ENCODE data around the gene FTSJ3. TPM values are rescaled to one million over a fixed set of nuclear protein-coding genes. Genes with fewer than 3 reads are reported as not detected.
A peak's percentile ranks its signal among the peaks of the same experiment; 100 is the strongest.

FTSJ3 gene
- total RNA-seq, 1 donor from 2014 or later = 39.4 TPM

GRCh38 chr17:63837962-63838600 is 10.6 kb upstream of the FTSJ3 start:
- intact Hi-C loops (cut with DNase I) = no loop called here
- DNase-seq (no peak), ATAC-seq (no peak)

GRCh38 chr17:63837480-63837879 is 10.0 kb upstream of the FTSJ3 start:
- intact Hi-C loops (cut with DNase I) = no loop called here
- no peak for ATAC-seq
- TF ChIP-seq, protein P1, sequence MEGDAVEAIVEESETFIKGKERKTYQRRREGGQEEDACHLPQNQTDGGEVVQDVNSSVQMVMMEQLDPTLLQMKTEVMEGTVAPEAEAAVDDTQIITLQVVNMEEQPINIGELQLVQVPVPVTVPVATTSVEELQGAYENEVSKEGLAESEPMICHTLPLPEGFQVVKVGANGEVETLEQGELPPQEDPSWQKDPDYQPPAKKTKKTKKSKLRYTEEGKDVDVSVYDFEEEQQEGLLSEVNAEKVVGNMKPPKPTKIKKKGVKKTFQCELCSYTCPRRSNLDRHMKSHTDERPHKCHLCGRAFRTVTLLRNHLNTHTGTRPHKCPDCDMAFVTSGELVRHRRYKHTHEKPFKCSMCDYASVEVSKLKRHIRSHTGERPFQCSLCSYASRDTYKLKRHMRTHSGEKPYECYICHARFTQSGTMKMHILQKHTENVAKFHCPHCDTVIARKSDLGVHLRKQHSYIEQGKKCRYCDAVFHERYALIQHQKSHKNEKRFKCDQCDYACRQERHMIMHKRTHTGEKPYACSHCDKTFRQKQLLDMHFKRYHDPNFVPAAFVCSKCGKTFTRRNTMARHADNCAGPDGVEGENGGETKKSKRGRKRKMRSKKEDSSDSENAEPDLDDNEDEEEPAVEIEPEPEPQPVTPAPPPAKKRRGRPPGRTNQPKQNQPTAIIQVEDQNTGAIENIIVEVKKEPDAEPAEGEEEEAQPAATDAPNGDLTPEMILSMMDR (IDR thresholded peaks at IDR 0.05) = no peak
- H3K27me3 ChIP-seq = no peaks in the 10 kb centered on the region
- no peak for DNase-seq
- H3K4me3 ChIP-seq = no peak overlapping the region
- peak overlapping the region; percentile 94 for H3K27ac ChIP-seq
- peaks cover 50% of the 10 kb centered on the region for H3K36me3 ChIP-seq
- peaks cover 49% of the 10 kb centered on the region for H3K4me1 ChIP-seq
- H3K9me3 ChIP-seq = no peaks in the 10 kb centered on the region

More at GRCh38 chr17:63837962-63838600, 10.6 kb upstream of the FTSJ3 start:
- Histone ChIP-seq H3K27me3 (no peaks in the 10 kb centered on the region), H3K4me3 (no peak overlapping the region), H3K36me3 (peaks cover 44% of the 10 kb centered on the region), H3K4me1 (peaks cover 49% of the 10 kb centered on the region), H3K9me3 (no peaks in the 10 kb centered on the region), H3K27ac (peak overlapping the region; percentile 94)
- TF ChIP-seq, protein P1 (IDR thresholded peaks at IDR 0.05) = no peak

- peaks cover 57% of the 10 kb centered on the region for H3K36me3 ChIP-seq
- TF ChIP-seq, protein P1 (IDR thresholded peaks at IDR 0.05) = no peak
- no peaks in the 10 kb centered on the region for H3K27me3 ChIP-seq
- DNase-seq (no peak), ATAC-seq (no peak)
- intact Hi-C loops (cut with DNase I) = no loop called here
- H3K27ac ChIP-seq = no peak overlapping the region
- H3K4me1 ChIP-seq = peaks cover 49% of the 10 kb centered on the region
- no peaks in the 10 kb centered on the region for H3K9me3 ChIP-seq
- H3K4me3 ChIP-seq = no peak overlapping the region
These were observed 9.3 kb upstream of the FTSJ3 start for GRCh38 chr17:63836811-63837210.

DNA sequence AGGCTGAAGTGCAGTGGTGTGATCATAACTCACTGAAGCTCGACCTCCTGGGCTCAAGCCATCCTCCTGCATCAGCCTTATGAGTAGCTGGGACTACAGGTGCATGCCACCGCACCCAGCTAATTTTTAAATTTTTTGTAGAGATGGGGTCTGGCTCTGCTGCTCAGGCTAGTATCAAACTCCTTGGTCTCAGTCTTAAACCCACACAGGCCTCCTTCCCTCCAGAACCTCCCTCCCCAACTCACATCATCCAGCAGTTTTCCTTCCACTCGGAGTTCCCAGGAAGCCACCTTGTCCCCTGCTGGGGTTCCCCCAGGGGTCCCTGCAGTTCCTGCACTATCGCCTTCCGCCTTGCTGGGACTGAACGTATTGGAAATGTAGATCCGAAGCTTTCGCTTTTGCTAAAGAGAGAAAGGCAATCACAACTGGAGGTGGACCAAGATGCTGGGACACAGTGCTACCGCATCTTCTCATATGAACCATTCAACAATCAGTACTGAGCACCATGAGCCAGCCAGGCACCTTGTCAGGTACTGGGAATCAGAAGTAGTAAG is 7.8 kb upstream of the FTSJ3 start:
- no peaks in the 10 kb centered on the region for H3K27me3 ChIP-seq
- intact Hi-C loops (cut with DNase I) = no loop called here
- no peak overlapping the region for H3K27ac ChIP-seq
- no peak for DNase-seq
- TF ChIP-seq, protein P1 (IDR thresholded peaks at IDR 0.05) = no peak
- ATAC-seq = no peak
- peaks cover 35% of the 10 kb centered on the region for H3K4me1 ChIP-seq
- no peak overlapping the region for H3K4me3 ChIP-seq
- no peaks in the 10 kb centered on the region for H3K9me3 ChIP-seq
- peaks cover 72% of the 10 kb centered on the region for H3K36me3 ChIP-seq

DNA sequence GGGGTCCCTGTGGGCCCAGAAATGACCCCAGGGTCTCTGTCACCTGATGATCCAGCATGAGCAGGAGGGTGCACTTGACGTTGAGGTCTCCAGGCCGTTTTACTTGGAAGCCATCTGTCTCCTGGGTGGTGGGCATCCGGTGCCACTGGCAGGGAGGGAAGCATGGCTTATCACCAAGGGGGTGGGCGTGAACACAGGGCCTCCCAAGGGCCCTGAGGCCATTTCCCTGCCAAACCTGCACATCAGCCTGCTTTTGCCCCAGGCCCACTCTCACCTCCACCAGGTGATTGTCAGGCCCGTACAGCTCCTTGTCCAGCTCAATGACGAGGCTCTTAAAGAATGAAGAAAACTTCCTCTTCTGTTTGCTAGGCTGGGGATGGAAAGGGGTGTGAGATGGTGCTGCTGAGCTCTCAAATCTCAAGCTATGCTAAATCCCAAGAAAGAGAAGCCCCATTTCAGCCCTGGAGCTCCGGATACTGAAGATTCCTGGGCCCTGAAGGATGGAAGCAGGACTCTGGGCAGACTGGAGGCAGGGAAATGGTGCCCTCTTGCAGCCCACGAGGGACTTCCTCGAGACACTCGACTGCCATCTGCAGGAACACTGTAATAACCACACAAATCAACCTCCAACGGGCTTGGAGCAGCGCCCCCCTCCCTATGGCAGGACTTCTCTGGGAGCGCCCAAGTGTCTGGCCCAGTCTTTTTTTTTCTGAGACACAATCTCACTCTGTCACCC is 7.1 kb upstream of the FTSJ3 start:
- no peaks in the 10 kb centered on the region for H3K9me3 ChIP-seq
- TF ChIP-seq, protein P1 (IDR thresholded peaks at IDR 0.05) = peak; percentile 56
- no peak overlapping the region for H3K4me3 ChIP-seq
- intact Hi-C loops (cut with DNase I) = no loop called here
- H3K27me3 ChIP-seq = no peaks in the 10 kb centered on the region
- DNase-seq = no peak
- no peak overlapping the region for H3K27ac ChIP-seq
- peak; percentile 66 for ATAC-seq
- H3K36me3 ChIP-seq = peaks cover 79% of the 10 kb centered on the region
- peaks cover 28% of the 10 kb centered on the region for H3K4me1 ChIP-seq

Data from upper lobe of right lung (tissue), 1 donor.